Hepatocyte (in vitro differentiated cells): Measurements from ENCODE around the gene IER3. TPM values are rescaled to one million over a fixed set of nuclear protein-coding genes. Genes with fewer than 3 reads are reported as not detected.

Experiments used
- DNase-seq: peaks from one replicate; pipeline ENCODE4 v3.0.0-alpha.2; 2016; ENCODE audit warnings: low spot score
- H2AFZ ChIP-seq: fragments of 200-600 bp; sonication (generic); 2 replicates; pipeline ENCODE4 v1.6.0; 2016; ENCODE audit warnings: antibody characterized with exemption, mild to moderate bottlenecking
- H3K27ac ChIP-seq: fragments of 200-600 bp; sonication (generic); 2 replicates; pipeline ENCODE4 v1.5.1; 2016; ENCODE audit warnings: mild to moderate bottlenecking
- H3K27me3 ChIP-seq: fragments of 200-600 bp; sonication (generic); 2 replicates; pipeline ENCODE4 v1.6.1; 2016
- H3K36me3 ChIP-seq: fragments of 200-600 bp; sonication (generic); replicated peaks from 2 replicates; pipeline ENCODE4 v1.5.1; 2016; ENCODE audit warnings: low read depth; ENCODE audit not compliant: insufficient read depth
- H3K4me1 ChIP-seq: fragments of 200-600 bp; sonication (generic); 2 replicates; pipeline ENCODE4 v1.5.1; 2016; ENCODE audit warnings: mild to moderate bottlenecking, moderate library complexity; ENCODE audit not compliant: insufficient read depth
- H3K4me2 ChIP-seq: fragments of 200-600 bp; sonication (generic); 2 replicates; pipeline ENCODE4 v1.6.0; 2016
- H3K4me3 ChIP-seq: fragments of 200-600 bp; sonication (generic); 2 replicates; pipeline ENCODE4 v1.5.1; 2016; ENCODE audit warnings: mild to moderate bottlenecking
- H3K79me2 ChIP-seq: fragments of 200-600 bp; sonication (generic); 2 replicates; pipeline ENCODE4 v1.6.0; 2017; ENCODE audit warnings: mild to moderate bottlenecking
- H3K9me2 ChIP-seq: fragments of 200-600 bp; sonication (generic); replicated peaks from 2 replicates; pipeline ENCODE4 v1.6.0; 2017; ENCODE audit warnings: mild to moderate bottlenecking; ENCODE audit not compliant: insufficient read depth
- H3K9me3 ChIP-seq: fragments of 200-600 bp; sonication (generic); 2 replicates; pipeline ENCODE4 v1.5.1; 2016; ENCODE audit warnings: low read depth, mild to moderate bottlenecking
- H4K20me1 ChIP-seq: fragments of 200-600 bp; sonication (generic); 2 replicates; pipeline ENCODE4 v1.6.0; 2016; ENCODE audit warnings: mild to moderate bottlenecking; ENCODE audit not compliant: insufficient read depth, poor library complexity, severe bottlenecking
- EZH2 ChIP-seq: fragments of 200-600 bp; sonication (generic); IDR thresholded peaks from 2 replicates; pipeline ENCODE4 v1.6.1; 2016; ENCODE audit warnings: antibody characterized with exemption, mild to moderate bottlenecking, borderline replicate concordance
- EZH2phosphoT487 ChIP-seq: fragments of 200-600 bp; sonication (generic); IDR thresholded peaks from one replicate; pipeline ENCODE4 v1.6.1; 2018; ENCODE audit warnings: antibody characterized with exemption, mild to moderate bottlenecking, low read depth, moderate library complexity; ENCODE audit not compliant: unreplicated experiment, severe bottlenecking
- WGBS: methylation state at CpG from one replicate; pipeline ENCODE4 v1.1.6; 2016; ENCODE audit warnings: low lambda C conversion rate; ENCODE audit errors: missing lambda C conversion rate; 5-methylcytosine and 5-hydroxymethylcytosine counted together
- polyA plus RNA-seq: library from polyadenylated mRNA; unstranded; fragments of >200 nt; fragmentation: Nextera tagmentation; extraction: Ambion mirVana; gene quantifications from 2 replicates; pipeline ENCODE4 v1.2.1, GENCODE V29; 2016
- total RNA-seq: library from RNA; depleted of rRNA; stranded (reverse); fragments of >200 nt; gene quantifications from 2 replicates; pipeline ENCODE4 v1.2.3, GENCODE V29; 2014
- TF ChIP-seq, protein P1 (sequence below): fragments of 200-600 bp; sonication (generic); IDR thresholded peaks from 2 replicates; pipeline ENCODE4 v1.5.1; 2016; ENCODE audit warnings: antibody characterized with exemption, mild to moderate bottlenecking; ENCODE audit not compliant: poor library complexity

The IER3 gene
- total and polyA plus RNA-seq, 2 experiments from 2014 or later = 159 to 193 TPM

DNA sequence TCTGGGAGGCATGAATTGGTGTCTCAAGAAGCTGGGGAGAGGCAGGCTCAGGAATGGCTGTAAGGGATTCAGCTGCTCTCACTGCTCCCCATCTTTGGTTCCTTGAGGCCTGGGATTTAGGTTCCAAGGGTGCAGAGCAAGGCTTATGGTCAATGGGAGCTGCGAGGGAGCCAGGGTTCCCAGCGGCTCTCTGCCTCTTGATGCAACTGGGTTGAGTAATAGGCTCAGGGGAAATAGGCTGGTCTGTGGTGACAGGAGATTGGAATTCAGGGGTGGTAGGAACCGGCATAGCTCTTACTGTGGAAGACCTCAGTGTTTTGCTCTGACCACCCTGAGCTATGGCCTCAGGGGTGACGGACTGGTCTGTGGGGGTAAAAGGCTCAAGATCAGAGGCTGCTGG is 40.5 kb downstream of the IER3 start:
- H3K36me3 ChIP-seq = no peaks in the 10 kb centered on the region
- TF ChIP-seq EZH2 (no peak), EZH2phosphoT487 (no peak)
- TF ChIP-seq, protein P1, sequence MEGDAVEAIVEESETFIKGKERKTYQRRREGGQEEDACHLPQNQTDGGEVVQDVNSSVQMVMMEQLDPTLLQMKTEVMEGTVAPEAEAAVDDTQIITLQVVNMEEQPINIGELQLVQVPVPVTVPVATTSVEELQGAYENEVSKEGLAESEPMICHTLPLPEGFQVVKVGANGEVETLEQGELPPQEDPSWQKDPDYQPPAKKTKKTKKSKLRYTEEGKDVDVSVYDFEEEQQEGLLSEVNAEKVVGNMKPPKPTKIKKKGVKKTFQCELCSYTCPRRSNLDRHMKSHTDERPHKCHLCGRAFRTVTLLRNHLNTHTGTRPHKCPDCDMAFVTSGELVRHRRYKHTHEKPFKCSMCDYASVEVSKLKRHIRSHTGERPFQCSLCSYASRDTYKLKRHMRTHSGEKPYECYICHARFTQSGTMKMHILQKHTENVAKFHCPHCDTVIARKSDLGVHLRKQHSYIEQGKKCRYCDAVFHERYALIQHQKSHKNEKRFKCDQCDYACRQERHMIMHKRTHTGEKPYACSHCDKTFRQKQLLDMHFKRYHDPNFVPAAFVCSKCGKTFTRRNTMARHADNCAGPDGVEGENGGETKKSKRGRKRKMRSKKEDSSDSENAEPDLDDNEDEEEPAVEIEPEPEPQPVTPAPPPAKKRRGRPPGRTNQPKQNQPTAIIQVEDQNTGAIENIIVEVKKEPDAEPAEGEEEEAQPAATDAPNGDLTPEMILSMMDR = no peak
- H3K27me3 ChIP-seq = no peaks in the 10 kb centered on the region
- no peaks in the 10 kb centered on the region for H3K9me3 ChIP-seq
- H3K4me1 ChIP-seq = no peaks in the 10 kb centered on the region
- H3K79me2 ChIP-seq = no peaks in the 10 kb centered on the region
- WGBS = 96% methylated on average over 4 of the region's 4 CpGs
- no peak overlapping the region for H2AFZ ChIP-seq
- no peak overlapping the region for H3K27ac ChIP-seq
- no peaks in the 10 kb centered on the region for H4K20me1 ChIP-seq
- no peak overlapping the region for H3K4me2 ChIP-seq
- H3K4me3 ChIP-seq = no peak overlapping the region
- no peak for DNase-seq
- H3K9me2 ChIP-seq = no peaks in the 10 kb centered on the region

DNA sequence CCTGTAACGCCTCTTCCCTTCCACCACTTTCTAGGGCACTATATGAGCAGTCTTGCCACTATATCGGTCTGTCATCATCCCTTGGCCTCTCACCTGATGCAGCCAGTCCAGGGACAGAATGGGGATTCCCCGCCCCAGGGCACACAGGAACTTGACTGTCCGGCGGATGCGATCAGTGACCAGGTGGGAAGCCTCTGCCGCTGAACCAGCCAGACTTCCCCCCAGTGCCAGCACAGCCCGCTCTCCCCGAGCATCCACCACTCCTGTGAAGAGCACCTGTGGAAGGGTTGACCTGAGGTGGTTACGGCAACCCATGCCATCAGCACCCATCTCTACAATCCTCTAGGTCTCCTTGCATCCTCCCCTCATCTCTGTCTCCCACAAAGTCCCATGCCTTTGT is 41.3 kb downstream of the IER3 start:
- Histone ChIP-seq H3K79me2 (no peaks in the 10 kb centered on the region), H3K27ac (no peak overlapping the region), H3K9me3 (no peaks in the 10 kb centered on the region), H3K4me3 (no peak overlapping the region), H2AFZ (no peak overlapping the region), H3K4me1 (no peaks in the 10 kb centered on the region), H3K27me3 (no peaks in the 10 kb centered on the region), H4K20me1 (no peaks in the 10 kb centered on the region), H3K4me2 (no peak overlapping the region), H3K9me2 (no peaks in the 10 kb centered on the region), H3K36me3 (no peaks in the 10 kb centered on the region)
- no peak for TF ChIP-seq EZH2
- TF ChIP-seq EZH2phosphoT487 = no peak
- TF ChIP-seq, protein P1 = no peak
- no peak for DNase-seq
- WGBS = 97% methylated on average over 10 of the region's 10 CpGs

DNA sequence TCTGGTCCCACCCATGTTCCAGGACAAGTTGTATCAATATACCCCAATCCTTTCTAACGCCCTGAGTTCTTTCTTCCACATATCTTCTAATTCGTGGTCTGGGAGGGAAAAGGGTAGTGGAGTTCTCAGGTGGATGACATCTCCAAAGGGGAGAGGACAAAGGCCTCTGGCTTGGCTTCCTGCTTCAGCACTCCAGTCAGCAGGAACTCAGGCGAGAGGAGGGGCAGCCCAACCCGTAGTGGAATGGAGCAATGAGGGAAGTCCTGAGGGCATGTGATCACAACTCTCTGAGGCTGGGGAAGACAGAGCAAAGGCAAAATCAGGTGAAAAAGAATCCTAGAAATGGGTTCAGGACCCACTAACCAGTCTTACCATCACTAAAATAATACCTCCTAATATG is 44.0 kb downstream of the IER3 start:
- no peak overlapping the region for H3K4me3 ChIP-seq
- no peaks in the 10 kb centered on the region for H3K27me3 ChIP-seq
- TF ChIP-seq EZH2phosphoT487 = no peak
- no peak for TF ChIP-seq EZH2
- TF ChIP-seq, protein P1 = no peak
- H3K36me3 ChIP-seq = no peaks in the 10 kb centered on the region
- H3K9me2 ChIP-seq = no peaks in the 10 kb centered on the region
- no peak overlapping the region for H3K4me2 ChIP-seq
- no peak overlapping the region for H2AFZ ChIP-seq
- H3K9me3 ChIP-seq = no peaks in the 10 kb centered on the region
- no peaks in the 10 kb centered on the region for H4K20me1 ChIP-seq
- H3K27ac ChIP-seq = no peak overlapping the region
- peaks cover 4% of the 10 kb centered on the region for H3K4me1 ChIP-seq
- no peak for DNase-seq
- no peaks in the 10 kb centered on the region for H3K79me2 ChIP-seq
- WGBS = 90% methylated on average over 4 of the region's 4 CpGs

DNA sequence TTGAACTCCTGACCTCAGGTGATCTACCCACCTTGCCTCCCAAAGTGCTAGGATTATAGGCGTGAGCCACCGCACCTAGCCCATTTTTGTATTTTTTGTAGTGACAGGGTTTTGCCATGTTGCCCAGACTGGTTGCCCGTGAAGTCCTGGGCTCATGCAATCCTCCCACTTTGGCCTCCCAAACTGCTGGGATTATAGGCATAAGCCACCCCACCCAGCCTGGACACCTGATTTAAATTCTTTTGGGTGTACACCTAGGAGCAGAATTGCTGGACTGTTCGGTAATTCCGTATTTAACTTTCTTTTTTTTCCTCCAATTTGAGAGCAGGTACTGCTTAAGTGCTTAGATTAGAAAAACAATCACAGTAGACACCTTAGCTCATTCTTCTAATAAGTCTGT is 47.9 kb downstream of the IER3 start:
- H3K36me3 ChIP-seq = no peaks in the 10 kb centered on the region
- no peak for DNase-seq
- H4K20me1 ChIP-seq = no peaks in the 10 kb centered on the region
- H3K27ac ChIP-seq = no peak overlapping the region
- no peaks in the 10 kb centered on the region for H3K79me2 ChIP-seq
- H3K4me2 ChIP-seq = no peak overlapping the region
- TF ChIP-seq EZH2phosphoT487 (no peak), EZH2 (no peak)
- TF ChIP-seq, protein P1 = no peak
- peaks cover 4% of the 10 kb centered on the region for H3K4me1 ChIP-seq
- no peak overlapping the region for H3K4me3 ChIP-seq
- no peaks in the 10 kb centered on the region for H3K27me3 ChIP-seq
- H2AFZ ChIP-seq = no peak overlapping the region
- no peaks in the 10 kb centered on the region for H3K9me3 ChIP-seq
- 95% methylated on average over 5 of the region's 5 CpGs for WGBS
- H3K9me2 ChIP-seq = no peaks in the 10 kb centered on the region
